ENCODE measurements around the gene KLHDC1. TPM values are rescaled to one million over a fixed set of nuclear protein-coding genes. Genes with fewer than 3 reads are reported as not detected.
A peak's percentile ranks its signal among the peaks of the same experiment; 100 is the strongest.
"Not testable (repeated sequence)": the region's sequence is repeated elsewhere in the genome, so short reads cannot be mapped to it uniquely, and the experiment has no call there.

Gene KLHDC1
- total RNA-seq, 2 donors from 2014 or later = 0.35 to 0.77 TPM

DNA sequence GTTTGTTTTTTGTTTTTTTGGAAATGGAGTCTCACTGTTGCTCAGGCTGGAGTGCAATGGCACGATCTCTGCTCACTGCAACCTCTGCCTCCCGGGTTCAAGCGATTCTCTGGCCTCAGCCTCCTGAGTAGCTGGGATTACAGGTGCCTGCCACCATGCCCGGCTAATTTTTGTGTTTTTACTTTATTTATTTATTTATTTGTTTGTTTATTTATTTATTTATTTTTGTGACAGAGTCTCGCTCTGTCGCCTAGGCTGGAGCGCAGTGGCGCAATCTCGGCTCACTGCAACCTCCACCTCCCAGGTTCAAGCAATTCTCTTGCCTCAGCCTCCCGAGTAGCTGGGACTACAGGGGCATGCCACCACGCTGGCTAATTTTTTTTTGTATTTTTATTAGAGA, 18.1 kb downstream of the KLHDC1 start:
- H3K36me3 Mint-ChIP-seq (ENCODE audit: low read depth); H3K9ac ChIP-seq (ENCODE audit: extremely low read depth, low read length, poor library complexity, severe bottlenecking); H3K27me3 ChIP-seq (ENCODE audit: control insufficient read depth, insufficient read depth, low read length, poor library complexity, severe bottlenecking); H3K4me3 Mint-ChIP-seq; H3K9me3 ChIP-seq (ENCODE audit: control insufficient read depth, low read length); H3K4me1 Mint-ChIP-seq; H3K4me1 ChIP-seq (ENCODE audit: control insufficient read depth, insufficient read depth, low read length); H3K27me3 Mint-ChIP-seq (ENCODE audit: insufficient read depth); H3K36me3 ChIP-seq (ENCODE audit: control insufficient read depth, insufficient read depth, low read length); H3K9me3 Mint-ChIP-seq; DNase-seq; H3K4me3 ChIP-seq (ENCODE audit: low read length); H3K27ac Mint-ChIP-seq; H3K27ac ChIP-seq (ENCODE audit: low read depth, low read length): not testable (repeated sequence)
- 91 to 100% methylated on average over 6 to 10 of the region's 11 CpGs for WGBS, 2 experiments (ENCODE audit: insufficient coverage in 1 of 2, insufficient read length in 1 of 2)

DNA sequence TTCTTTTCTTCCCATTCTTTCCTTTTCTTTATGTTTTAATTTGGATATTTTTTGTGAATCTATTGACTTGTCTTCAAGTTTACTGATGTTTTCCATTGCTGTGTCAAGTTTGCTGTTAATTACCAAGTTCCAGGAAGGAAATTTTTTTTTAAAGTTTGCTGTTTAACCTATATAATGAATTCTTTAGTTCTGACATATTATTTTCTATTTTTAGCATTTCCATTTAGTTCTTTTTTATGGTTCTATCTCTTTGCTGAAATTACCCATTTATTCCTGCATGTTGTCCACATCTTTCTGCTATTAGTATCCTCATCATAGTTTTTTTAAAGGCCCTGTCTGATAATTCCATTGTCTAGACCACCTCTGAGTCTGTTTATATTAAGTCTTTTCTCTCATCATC, 27.8 kb downstream of the KLHDC1 start:
- TF ChIP-seq, protein P1, sequence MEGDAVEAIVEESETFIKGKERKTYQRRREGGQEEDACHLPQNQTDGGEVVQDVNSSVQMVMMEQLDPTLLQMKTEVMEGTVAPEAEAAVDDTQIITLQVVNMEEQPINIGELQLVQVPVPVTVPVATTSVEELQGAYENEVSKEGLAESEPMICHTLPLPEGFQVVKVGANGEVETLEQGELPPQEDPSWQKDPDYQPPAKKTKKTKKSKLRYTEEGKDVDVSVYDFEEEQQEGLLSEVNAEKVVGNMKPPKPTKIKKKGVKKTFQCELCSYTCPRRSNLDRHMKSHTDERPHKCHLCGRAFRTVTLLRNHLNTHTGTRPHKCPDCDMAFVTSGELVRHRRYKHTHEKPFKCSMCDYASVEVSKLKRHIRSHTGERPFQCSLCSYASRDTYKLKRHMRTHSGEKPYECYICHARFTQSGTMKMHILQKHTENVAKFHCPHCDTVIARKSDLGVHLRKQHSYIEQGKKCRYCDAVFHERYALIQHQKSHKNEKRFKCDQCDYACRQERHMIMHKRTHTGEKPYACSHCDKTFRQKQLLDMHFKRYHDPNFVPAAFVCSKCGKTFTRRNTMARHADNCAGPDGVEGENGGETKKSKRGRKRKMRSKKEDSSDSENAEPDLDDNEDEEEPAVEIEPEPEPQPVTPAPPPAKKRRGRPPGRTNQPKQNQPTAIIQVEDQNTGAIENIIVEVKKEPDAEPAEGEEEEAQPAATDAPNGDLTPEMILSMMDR (conservative IDR thresholded peaks at IDR 0.05) = no peak
- H3K4me3 Mint-ChIP-seq = no peak overlapping the region
- H3K36me3 Mint-ChIP-seq (ENCODE audit: low read depth) = no peaks in the 10 kb centered on the region
- peaks cover 6% of the 10 kb centered on the region for H3K4me1 Mint-ChIP-seq
- H3K9me3 ChIP-seq (ENCODE audit: control insufficient read depth, low read length) = no peaks in the 10 kb centered on the region
- H3K4me1 ChIP-seq (ENCODE audit: control insufficient read depth, insufficient read depth, low read length) = no peaks in the 10 kb centered on the region
- no peak overlapping the region for H3K27ac Mint-ChIP-seq
- no peaks in the 10 kb centered on the region for H3K27me3 Mint-ChIP-seq (ENCODE audit: insufficient read depth)
- H3K9me3 Mint-ChIP-seq = peaks cover 3% of the 10 kb centered on the region
- no peak overlapping the region for H3K9ac ChIP-seq (ENCODE audit: extremely low read depth, low read length, poor library complexity, severe bottlenecking)
- H3K27ac ChIP-seq (ENCODE audit: low read depth, low read length) = no peak overlapping the region
- H3K27me3 ChIP-seq (ENCODE audit: control insufficient read depth, insufficient read depth, low read length, poor library complexity, severe bottlenecking) = no peaks in the 10 kb centered on the region
- H3K4me3 ChIP-seq (ENCODE audit: low read length) = no peak overlapping the region
- H3K36me3 ChIP-seq (ENCODE audit: control insufficient read depth, insufficient read depth, low read length) = no peaks in the 10 kb centered on the region
- DNase-seq = no peak

DNA sequence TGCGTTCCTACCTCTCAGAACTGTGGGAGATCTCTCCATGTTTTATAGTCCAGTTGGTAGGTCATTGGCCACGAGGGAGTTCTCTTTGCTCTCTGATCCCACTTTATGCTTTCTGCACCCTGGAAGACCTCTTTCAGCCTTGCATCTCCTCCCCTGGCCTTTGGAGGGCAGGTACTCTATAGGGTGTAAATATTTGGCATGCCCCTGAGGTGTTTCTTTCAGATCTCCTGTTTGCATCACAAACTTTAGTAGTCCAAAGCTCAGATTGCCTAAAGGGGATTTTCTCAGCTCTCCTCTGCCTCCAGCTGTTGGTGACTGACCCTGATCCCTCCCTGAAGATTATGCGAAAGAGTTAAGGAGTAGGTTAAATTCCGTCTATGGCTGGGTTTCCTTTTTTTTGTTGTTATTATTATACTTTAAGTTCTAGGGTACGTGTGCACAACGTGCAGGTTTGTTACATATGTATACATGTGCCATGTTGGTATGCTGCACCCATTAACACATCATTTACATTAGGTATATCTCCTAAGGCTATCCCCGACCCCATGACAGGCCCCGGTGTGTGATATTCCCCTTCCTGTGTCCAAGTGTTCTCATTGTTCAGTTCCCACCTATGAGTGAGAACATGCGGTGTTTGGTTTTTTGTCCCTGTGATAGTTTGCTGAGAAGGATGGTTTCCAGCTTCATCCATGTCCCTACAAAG, 29.0 kb downstream of the KLHDC1 start:
- H3K27ac Mint-ChIP-seq = peak overlapping the region; percentile 64
- H3K4me1 Mint-ChIP-seq; H3K4me3 ChIP-seq (ENCODE audit: low read length); H3K4me3 Mint-ChIP-seq; H3K36me3 ChIP-seq (ENCODE audit: control insufficient read depth, insufficient read depth, low read length); H3K9me3 Mint-ChIP-seq; H3K9me3 ChIP-seq (ENCODE audit: control insufficient read depth, low read length); H3K4me1 ChIP-seq (ENCODE audit: control insufficient read depth, insufficient read depth, low read length); H3K27me3 ChIP-seq (ENCODE audit: control insufficient read depth, insufficient read depth, low read length, poor library complexity, severe bottlenecking); H3K27me3 Mint-ChIP-seq (ENCODE audit: insufficient read depth); H3K9ac ChIP-seq (ENCODE audit: extremely low read depth, low read length, poor library complexity, severe bottlenecking); H3K27ac ChIP-seq (ENCODE audit: low read depth, low read length); H3K36me3 Mint-ChIP-seq (ENCODE audit: low read depth): not testable (repeated sequence)
- WGBS, 2 experiments (ENCODE audit: insufficient coverage in 1 of 2, insufficient read length in 1 of 2) = 84% methylated on average over 6 of the region's 9 CpGs; no CpG with 5 or more reads in 1 of the 2 experiments
- TF ChIP-seq, protein P1 (conservative IDR thresholded peaks at IDR 0.05) = peak; percentile 43
- DNase-seq = peak; percentile 50

DNA sequence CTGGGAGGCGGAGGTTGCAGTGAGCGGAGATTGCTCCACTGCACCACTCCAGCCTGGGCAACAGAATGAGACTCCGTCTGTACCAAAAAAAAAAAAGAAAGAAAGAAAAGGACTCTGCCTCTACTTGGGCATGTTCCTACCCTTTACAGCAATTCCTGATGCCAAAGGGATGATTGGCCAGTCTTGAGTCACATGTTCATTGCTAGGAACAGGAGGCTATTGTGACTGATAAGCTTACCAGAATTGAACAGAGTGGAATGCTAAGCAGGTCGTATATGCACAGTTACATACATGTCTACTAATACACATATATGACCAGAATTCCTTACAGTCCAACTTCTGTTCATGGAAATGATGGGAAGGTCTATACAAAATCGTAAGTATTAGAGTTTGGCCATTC, 34.3 kb downstream of the KLHDC1 start:
- WGBS, 2 experiments (ENCODE audit: insufficient coverage in 1 of 2, insufficient read length in 1 of 2) = 77 to 89% methylated on average over 3 to 5 of the region's 5 CpGs
- peaks cover 3% of the 10 kb centered on the region for H3K9me3 Mint-ChIP-seq
- no peaks in the 10 kb centered on the region for H3K4me1 Mint-ChIP-seq
- Histone ChIP-seq H3K9me3 (ENCODE audit: control insufficient read depth, low read length) (no peaks in the 10 kb centered on the region), H3K27me3 (ENCODE audit: control insufficient read depth, insufficient read depth, low read length, poor library complexity, severe bottlenecking) (no peaks in the 10 kb centered on the region), H3K36me3 (ENCODE audit: control insufficient read depth, insufficient read depth, low read length) (no peaks in the 10 kb centered on the region), H3K27ac (ENCODE audit: low read depth, low read length) (no peak overlapping the region), H3K4me3 (ENCODE audit: low read length) (no peak overlapping the region), H3K9ac (ENCODE audit: extremely low read depth, low read length, poor library complexity, severe bottlenecking) (no peak overlapping the region), H3K4me1 (ENCODE audit: control insufficient read depth, insufficient read depth, low read length) (no peaks in the 10 kb centered on the region)
- H3K36me3 Mint-ChIP-seq (ENCODE audit: low read depth) = no peaks in the 10 kb centered on the region
- H3K27ac Mint-ChIP-seq = no peak overlapping the region
- H3K4me3 Mint-ChIP-seq = no peak overlapping the region
- no peak for DNase-seq
- H3K27me3 Mint-ChIP-seq (ENCODE audit: insufficient read depth) = peaks cover 7% of the 10 kb centered on the region
- TF ChIP-seq, protein P1 (conservative IDR thresholded peaks at IDR 0.05) = no peak

Data from endodermal cell (in vitro differentiated cells).